Colon (tissue), 2 donors: ENCODE data around the gene PAXX.

ENCODE experiments used
- FAIRE-seq: peaks from 2 replicates; lab custom pipeline; 2012; peaks lifted over from hg19 to GRCh38; lab: Jason Lieb, UNC
- donor health status: control.
- donor health status: control.

The PAXX gene, protein sequence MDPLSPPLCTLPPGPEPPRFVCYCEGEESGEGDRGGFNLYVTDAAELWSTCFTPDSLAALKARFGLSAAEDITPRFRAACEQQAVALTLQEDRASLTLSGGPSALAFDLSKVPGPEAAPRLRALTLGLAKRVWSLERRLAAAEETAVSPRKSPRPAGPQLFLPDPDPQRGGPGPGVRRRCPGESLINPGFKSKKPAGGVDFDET

DNA sequence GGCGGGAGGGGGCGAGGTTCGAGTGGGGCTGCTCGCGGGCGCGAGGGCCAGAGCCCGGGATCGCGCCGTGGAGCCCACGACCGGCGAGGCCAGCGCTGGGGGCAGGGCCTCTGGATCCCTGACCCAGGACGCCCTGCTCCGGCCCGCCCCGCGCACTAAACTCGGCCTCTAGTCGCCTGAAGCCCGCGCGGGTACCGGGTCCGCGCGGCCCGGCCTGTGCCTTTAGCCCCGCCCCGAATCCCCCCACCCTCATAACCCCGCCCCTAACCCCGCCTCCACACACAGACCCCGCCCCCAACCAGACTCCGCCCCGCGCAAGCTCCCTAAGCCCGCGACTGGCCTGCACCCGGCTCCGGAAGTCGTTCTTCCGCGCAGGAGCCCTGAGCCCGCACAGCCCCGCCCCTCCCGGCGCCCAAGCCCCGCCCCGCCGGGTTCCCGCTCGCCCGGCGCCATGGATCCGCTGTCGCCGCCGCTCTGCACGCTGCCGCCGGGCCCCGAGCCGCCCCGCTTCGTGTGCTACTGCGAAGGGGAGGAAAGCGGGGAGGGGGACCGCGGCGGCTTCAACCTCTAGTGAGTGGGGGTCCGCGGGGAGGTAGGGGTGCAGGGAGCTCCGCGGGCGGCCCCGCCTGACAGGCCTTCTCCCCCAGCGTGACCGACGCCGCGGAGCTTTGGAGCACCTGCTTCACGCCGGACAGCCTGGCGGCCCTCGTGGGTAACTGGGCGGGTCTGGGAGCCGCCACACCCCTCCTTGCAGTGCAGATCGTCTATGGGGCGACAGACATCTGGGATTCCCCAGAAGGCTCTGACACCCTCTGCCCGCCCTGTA lies at the start of gene PAXX:
PAXX (plus strand) TSS at position 430 of the 826 bp plus-strand sequence; CDS start at position 452, 22 bp downstream.
- no peak for FAIRE-seq

DNA sequence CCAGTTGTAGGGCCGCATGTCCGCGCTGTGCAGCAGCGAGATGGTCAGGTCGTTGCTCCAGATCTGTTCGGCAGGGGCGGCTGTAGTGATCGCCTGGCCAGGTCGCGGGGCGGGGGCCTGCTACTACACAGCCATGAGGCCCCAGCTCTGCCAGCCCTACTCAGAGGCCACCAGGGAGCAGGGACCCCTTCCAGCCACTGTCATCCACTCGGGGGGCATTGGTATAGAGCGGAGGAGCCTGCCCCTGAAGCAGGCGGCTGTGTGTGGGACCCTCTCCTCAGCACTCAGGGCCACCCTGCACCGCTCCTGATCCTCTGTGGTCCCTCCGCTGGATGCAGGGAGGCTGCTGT lies 49.4 kb upstream of the PAXX start:
- FAIRE-seq, result no peak

DNA sequence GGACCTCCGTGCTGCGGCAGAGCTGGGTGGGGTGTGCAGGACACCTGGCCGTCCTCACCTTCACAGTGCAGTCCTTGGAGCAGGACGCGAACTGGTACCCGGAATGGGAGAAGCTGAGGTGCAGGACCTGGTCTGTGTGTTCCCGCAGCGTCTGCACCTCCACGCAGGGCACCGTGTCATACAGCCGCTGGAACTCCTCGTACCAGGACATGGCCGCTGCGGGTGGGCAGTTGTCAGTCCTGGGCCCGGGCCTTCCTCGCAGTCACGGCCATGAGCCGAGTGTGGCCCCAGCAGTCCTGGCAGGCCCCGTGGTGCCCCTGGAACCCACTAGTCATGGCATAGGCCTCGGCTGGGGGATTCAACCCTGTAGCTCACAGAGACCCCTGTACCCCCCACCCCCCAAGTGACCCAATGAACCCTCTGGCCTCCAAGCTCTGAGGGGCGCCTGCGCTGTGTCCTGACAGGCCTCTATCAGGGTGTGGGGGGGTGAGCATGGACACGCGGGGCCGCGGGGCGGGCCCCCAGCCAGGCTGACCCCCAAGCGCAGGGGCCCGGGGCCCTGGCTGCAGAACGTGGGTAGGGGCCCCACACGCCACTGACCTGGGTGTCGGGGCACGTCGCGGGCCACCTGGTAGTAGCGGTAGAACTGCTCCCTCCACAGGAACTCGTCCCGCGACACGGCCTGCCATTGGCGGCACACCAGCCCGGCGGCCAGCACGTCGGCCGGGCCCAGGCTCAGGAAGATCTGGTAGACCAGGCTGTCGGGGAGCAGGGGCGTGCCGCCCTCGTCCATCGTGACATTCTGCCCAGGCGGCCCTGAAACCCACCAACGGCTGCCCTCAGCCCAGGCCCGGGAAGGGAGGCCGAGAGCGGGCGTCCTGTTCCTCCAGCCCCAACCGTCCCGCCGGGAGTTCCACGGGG lies 48.7 kb upstream of the PAXX start:
- no peak for FAIRE-seq

DNA sequence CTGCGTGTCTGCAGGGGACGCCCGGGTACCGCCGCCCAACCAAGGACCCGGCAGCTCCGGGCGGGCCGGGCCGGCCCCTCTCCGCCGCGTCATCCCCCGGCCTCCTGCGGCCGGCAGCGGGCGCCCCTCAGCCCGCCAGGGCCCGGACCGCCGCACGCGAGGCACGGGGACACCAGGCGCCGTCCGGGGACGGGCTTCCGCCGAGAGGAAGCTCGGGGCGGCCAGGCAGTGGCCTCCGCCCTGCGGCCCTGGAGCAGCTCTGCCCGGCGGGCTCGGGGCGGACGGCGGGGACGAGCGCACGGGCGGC lies 48.1 kb upstream of the PAXX start:
- no peak for FAIRE-seq

DNA sequence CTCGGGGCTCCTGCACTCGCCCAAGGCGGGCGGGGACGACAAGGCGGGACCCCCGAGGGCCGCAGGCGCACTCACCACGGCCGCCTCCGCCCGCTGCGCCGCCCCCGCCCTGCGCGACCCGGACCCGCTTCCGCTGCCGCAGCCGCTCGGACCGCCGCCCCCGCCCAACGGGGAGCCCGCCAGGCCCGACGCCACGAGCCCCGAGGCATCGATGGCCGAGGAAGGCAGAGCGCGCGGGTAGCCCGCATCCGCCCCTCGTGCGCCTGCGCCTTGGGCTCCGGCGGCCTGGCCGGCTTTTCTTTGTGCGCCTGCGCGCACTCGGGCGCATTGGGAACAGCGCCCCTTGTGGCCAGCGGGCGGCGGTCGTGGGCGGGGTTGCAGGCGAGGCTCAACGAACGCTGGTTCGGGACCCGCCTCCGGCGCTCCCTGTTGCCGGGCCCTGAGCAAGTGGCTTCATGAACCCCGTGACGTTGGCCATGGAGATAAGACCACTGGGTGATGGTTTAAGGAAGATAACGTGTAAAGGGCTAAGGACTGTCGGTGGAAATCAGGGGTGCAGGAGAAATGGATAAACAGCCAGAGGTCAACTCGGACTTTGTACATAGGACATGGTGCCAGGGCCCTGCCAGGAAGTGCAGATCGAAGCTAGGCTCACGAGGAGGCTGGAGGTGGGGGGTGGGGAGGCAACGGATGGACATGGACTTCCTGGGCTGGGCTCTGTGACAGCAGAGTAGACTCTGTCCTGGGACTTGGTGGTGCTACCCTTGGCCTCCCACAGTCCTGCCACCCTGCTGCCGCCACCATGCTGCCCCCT lies 47.5 kb upstream of the PAXX start, which contains the start of the genes C8G and FBXW5:
C8G (plus strand) TSS at position 725 of the 814 bp plus-strand sequence; CDS start at position 803, 78 bp downstream.
FBXW5 (minus strand) TSS at position 220 of the 814 bp plus-strand sequence. CDS start 655 bp downstream, outside the sequence.
- FAIRE-seq, result no peak

DNA sequence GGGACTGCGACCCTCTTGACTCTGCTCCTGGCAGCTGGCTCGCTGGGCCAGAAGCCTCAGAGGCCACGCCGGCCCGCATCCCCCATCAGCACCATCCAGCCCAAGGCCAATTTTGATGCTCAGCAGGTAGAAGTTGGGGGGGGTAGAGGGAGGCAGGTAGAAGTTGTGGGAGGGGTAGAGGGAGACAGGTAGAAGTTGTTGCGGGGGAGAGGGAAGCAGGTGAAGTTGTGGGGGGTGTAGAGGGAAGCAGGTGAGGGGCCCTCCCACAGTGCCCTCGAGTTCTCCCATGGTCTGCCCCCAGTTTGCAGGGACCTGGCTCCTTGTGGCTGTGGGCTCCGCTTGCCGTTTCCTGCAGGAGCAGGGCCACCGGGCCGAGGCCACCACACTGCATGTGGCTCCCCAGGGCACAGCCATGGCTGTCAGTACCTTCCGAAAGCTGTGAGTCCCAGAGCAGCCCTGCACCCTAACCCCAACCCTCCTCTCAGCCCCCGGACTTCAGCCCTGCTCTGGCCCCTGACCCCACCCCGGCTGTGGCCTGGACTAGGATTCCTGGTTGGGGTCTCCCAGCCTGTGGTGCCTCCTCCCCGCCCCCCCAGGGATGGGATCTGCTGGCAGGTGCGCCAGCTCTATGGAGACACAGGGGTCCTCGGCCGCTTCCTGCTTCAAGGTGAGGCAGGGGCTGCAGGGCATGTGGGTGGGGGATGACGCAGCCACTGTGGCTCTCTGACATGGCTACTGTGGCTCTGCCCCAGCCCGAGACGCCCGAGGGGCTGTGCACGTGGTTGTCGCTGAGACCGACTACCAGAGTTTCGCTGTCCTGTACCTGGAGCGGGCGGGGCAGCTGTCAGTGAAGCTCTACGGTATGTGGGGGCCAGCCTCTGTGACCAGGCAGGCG lies 46.6 kb upstream of the PAXX start:
- no peak for FAIRE-seq

DNA sequence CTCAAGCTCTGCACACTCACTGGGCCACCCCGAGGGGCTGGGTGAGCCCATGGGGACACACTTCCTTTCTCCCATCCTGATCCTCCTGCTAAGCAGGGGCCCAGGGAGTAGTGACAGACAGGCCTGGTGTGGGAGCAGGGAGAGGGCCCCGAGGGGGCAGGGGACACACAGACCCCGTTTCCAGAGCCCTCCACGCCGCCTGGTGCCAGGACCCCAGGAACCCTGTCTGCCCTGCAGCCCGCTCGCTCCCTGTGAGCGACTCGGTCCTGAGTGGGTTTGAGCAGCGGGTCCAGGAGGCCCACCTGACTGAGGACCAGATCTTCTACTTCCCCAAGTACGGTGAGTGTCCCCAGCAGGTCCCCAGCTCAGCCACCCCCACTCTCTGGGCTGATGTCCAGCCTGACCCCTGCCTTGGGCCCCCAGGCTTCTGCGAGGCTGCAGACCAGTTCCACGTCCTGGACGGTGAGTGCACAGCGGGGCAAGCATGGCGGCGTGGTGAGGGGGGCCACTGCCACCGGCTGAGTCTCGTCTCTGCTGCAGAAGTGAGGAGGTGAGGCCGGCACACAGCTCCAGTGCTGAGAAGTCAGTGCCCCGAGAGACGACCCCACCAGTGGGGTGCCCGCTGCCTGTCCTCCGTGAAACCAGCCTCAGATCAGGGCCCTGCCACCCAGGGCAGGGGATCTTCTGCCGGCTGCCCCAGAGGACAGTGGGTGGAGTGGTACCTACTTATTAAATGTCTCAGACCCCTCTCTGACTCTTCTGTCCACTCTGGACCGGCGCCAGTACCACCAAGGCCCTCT lies 45.8 kb upstream of the PAXX start:
- no peak for FAIRE-seq

DNA sequence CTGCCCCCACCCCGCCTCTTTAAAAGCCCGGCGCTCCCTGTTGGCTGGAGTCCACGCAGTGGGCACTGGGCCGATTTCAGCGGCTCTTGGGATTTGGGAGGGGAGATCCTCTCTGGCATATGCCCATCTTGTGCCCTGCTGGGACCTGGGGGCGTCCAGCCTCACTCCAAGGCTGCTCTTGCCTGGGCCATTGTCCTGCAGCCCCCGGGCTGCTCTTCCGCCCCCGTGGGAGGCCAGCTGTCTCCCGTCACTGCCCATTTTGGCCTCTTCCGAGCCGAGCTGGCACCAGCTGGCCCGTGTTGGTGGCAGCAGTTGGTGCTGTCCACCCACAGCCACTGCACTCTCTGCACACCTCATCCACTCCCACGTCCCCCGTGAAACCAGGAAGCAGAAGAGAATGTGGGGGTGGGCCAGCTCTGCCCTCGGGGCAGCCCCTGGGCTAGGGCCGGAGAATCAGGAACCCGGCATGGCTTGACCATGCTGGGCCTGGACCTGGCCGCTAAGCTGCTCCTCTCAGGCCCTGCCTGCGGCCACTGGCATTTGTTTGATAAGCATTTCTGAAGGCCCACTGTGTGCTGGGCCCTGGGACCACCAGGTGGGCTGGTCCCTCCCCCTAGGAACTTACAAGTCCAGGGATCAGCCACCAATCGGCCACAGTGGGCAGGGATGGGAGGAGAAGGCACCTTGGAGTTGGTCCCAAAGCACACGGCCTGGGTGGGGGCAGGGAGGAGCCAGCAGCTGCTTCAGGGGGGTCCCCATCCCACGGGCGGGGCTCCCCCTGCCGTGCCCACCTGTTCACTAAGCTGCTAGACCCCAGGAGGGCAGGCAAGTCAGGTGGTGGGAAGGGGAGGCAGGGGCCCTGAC lies 45.0 kb upstream of the PAXX start:
- no peak for FAIRE-seq

DNA sequence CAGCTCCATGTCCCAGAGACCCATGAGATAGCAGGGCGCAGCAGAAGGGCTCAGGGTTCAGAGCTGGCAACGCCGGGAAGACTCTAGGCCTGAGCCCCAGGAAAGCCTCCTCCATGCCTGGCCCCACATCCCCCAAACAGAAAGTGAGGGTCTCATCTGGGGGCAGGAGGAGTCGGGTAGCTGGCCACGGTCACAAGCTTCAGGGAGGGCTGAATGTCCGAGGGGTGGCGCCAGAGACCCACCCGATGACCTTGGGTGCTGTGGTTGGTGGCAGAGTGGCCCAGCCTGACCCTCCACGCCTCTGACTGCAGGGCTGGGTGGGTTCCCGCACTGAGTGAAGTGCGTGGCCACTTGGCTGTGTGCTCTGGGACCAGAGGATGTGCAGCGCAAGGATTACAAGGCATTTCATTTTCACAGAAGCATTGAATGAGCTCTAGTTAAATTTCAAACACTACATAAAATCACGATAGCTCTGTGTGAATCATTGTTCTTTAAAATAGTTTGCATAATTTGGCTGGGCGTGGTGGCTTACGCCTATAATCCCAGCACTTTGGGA lies 44.2 kb upstream of the PAXX start:
- FAIRE-seq, result no peak

DNA sequence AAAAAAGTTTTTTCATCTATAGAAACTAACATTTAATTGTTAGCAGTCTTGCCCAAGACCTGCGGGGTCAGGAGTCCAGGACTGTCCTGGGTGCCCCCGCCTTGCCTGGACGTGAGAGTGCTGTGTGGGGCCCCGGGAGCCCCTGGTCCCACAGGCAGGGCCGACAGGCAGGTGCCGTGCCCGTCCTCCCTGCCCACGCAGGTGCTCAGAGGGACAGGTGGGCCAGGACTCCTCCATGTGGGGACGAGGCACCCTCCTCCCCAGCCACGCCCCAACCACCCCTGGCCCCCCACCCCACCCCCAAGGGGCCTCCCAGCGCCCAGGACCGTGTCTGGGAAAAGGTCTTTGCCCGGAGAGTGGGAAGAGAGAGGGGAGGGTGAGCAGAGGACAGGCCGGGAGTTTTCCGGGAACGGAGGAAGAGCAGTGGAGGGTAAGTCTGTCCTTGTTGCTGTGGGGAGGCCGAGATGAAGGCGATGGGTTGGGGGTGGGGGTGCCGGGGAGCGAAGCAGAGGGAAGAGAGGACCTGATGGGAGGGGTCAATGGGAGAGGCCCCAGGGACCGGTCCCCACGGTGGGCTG lies 42.9 kb upstream of the PAXX start:
- no peak for FAIRE-seq

DNA sequence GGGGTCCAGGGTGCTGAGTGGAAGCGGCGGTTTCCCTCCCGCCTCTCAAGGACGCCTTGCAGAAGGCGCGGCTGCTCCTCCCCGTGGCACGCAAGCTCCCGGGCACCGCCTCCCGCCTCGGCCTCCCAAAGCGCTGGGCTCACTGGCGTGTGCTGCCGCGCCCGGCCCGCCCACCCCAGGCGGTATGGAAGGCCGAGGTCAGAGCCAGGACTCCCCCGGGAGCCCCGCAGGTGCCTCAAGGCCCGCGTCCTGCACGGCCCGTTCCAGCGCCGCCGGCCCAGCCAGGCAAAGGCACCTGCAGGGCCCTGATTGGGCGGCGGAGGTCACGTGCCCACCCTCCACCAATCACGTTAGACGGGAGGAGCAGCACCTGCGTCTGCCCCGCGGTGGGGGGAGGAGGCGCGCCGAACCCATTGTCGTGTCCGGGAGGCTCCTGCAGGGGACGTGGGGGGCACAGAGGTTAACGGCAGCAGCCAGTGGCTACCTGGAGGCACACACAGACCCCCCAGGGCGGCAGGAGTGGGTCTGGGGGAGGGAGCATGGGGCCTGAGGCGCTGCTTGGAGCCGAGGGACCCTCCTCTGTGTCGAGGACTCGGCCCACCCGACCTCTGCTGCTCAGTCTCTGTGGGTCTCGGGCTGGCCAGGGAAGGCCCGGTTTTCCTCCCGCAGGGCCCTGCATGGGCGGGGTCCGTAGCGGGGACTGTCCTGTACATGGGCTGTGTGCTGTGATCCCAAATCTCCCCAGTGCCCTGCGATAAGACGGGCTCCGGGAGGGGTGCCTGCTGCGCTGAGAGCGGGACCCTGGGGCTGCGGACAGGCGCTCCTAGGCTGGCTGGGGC lies 42.2 kb upstream of the PAXX start:
- FAIRE-seq, result no peak

DNA sequence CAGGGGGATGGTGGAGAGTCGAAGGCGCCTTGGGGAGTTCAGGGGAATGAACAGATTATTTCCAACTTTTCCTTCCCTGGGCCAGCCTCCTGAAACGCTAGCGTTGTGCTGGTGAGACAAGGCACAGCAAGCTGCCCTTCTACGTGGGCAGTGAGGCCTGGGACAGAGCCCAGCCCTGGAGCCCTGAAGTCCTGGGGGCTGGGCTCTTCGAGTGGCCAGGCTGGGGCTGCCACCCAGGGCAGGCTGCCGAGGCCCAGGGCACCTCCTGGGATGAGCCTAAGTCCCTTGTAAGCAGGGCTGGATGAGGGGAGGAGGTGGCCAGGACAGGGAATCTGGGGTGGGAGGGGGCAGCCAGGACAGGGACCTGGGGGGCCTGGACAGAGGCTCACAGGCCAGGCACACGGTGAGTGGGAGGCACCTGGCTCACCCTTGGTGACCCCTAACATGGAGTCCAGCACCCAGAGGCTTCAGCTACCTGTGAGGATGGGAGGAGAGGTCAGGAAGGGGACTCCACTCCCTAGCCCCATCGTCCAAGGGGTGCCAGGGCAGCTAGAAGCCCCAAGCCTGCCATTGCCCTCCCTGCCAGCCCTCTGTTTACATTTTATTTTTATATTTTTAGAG lies 41.5 kb upstream of the PAXX start:
- no peak for FAIRE-seq

DNA sequence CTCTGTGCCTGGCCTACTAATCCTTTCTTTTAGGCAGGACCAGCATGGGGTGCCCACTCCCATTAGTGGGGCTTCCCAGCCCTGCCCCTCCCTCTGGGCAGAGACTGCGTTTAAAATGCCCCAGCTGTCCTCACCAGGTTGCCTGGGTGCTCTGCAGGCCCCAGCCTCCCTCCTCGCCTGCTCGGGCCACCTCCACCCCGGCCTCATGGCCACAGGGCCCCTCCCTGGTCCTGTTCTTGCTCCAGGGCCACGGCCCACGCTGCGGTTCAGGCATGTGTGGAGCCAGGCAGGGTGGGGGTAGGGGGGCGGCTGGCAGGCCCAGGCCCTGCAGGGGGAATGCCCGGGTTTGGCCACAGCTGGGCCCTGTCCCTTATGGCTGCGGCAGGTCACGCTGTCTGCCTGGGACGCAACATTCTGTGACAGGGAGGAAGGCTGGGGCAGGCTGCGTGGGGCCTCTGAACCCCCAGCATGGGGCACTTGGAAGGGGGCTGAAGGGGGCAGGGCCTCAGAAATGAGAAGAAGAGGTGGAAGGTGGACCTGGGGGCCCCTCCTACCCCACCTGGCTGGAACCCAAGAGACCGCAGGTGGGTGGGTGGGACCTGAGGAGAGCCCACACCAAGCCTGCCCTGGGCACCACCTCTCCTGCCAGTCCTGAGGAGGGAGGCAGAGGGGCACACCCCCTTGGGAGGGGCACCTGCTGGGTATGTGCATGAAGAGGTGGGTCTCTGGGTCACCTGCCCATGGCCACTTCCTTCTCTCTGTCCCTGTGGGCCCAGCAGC lies 40.5 kb upstream of the PAXX start, which contains the start of gene LCN12:
LCN12 (plus strand) TSS at position 733 of the 780 bp plus-strand sequence. CDS start 55 bp downstream, outside the sequence.
- FAIRE-seq, result no peak

DNA sequence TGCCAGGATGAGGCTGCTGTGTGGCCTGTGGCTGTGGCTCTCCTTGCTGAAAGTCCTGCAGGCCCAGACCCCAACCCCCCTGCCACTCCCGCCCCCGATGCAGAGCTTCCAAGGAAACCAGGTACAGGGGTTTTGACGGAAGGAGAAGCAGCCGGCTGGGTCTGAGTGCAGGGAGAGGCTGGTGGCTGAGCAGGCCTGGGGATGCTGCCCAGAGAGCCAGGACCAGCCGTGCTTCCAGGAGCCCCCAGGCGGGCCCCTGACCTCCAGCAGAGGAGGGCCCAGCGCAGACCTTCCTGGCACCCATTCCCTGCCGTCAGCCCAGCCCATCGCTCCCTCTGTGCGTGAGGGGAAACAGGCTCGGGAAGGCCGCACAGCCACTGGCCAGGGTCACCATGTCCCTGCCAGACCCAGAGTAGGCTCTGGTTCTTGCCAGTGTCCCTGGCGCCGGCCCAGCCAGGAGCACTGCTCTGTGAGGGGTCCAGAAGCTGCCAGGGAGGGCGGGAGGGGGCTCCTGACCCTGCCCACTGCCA lies 39.8 kb upstream of the PAXX start:
- FAIRE-seq, result no peak
